Naive thymus-derived CD4-positive, alpha-beta T cell (primary cell): Measurements from ENCODE around the gene LIMS2. TPM values are rescaled to one million over a fixed set of nuclear protein-coding genes. Genes with fewer than 3 reads are reported as not detected.

Experiments used
- ATAC-seq: fragments of 150-1000 bp; cut with Tn5 transposase; 2 replicates; pipeline ENCODE4 v1.10.0; 2021; ENCODE audit warnings: mild to moderate bottlenecking, moderate library complexity
- CTCF ChIA-PET: fragments of 350-600 bp; sonication (Branson Sonifier 250); formaldehyde crosslinking; loops from one replicate; lab custom pipeline; 2021; ENCODE audit warnings: antibody characterized with exemption; lab: Charles Lee
- POLR2A ChIA-PET: fragments of 350-600 bp; sonication (Branson Sonifier 250); formaldehyde crosslinking; loops from one replicate; lab custom pipeline; 2021; ENCODE audit warnings: antibody characterized with exemption, inconsistent platforms; lab: Charles Lee
- DNase-seq, 9 donors: peaks; one replicate each; pipeline versions ENCODE4 v3.0.0 to v3.0.0-alpha.2; 2020 to 2022; ENCODE audit warnings: mixed read lengths in 1 of 9
- H3K27ac ChIP-seq: one replicate; pipeline ENCODE4 v1.7.0; 2013; ENCODE audit warnings: mild to moderate bottlenecking, low read depth, low read length, moderate library complexity
- H3K27me3 ChIP-seq, 2 donors: one replicate each; pipeline ENCODE4 v1.7.0; 2013; ENCODE audit warnings: low read length in 2 of 2, mild to moderate bottlenecking in 2 of 2, moderate library complexity in 2 of 2; ENCODE audit not compliant: control insufficient read depth in 2 of 2, insufficient read depth in 2 of 2
- H3K36me3 ChIP-seq, 3 experiments: 1 replicate in 2 of 3; 2 replicates in 1 of 3; pipeline ENCODE4 v1.7.0; 2013; ENCODE audit warnings: low read length in 3 of 3, mild to moderate bottlenecking in 3 of 3, moderate library complexity in 1 of 3; ENCODE audit not compliant: insufficient read depth in 3 of 3, control insufficient read depth in 2 of 3
- H3K4me1 ChIP-seq, 2 donors: one replicate each; pipeline ENCODE4 v1.7.0; 2013; ENCODE audit warnings: low read length in 2 of 2, mild to moderate bottlenecking in 2 of 2, moderate library complexity in 1 of 2; ENCODE audit not compliant: control insufficient read depth in 2 of 2, insufficient read depth in 2 of 2
- H3K4me3 ChIP-seq: 2 replicates; pipeline ENCODE4 v1.7.0; 2013; ENCODE audit warnings: mild to moderate bottlenecking, low read length
- H3K9me3 ChIP-seq, 3 experiments: 1 replicate in 2 of 3; 2 replicates in 1 of 3; pipeline ENCODE4 v1.7.0; 2013; ENCODE audit warnings: low read length in 3 of 3; ENCODE audit not compliant: control insufficient read depth in 2 of 3
- H3K27ac Mint-ChIP-seq, 9 donors: one replicate each; pipeline ENCODE4 v1.8.0; 2020 to 2022; ENCODE audit warnings: mixed read lengths in 9 of 9, mild to moderate bottlenecking in 8 of 9, moderate library complexity in 5 of 9, inconsistent platforms in 2 of 9
- H3K27me3 Mint-ChIP-seq, 5 donors: one replicate each; pipeline ENCODE4 v1.8.0; 2021 to 2022; ENCODE audit warnings: mixed read lengths in 5 of 5, mild to moderate bottlenecking in 1 of 5
- H3K36me3 Mint-ChIP-seq, 5 donors: one replicate each; pipeline ENCODE4 v1.8.0; 2020 to 2022; ENCODE audit warnings: mixed read lengths in 5 of 5, mild to moderate bottlenecking in 3 of 5, inconsistent platforms in 1 of 5
- H3K4me1 Mint-ChIP-seq, 7 donors: one replicate each; pipeline ENCODE4 v1.8.0; 2020 to 2022; ENCODE audit warnings: mixed read lengths in 7 of 7, mild to moderate bottlenecking in 3 of 7, inconsistent platforms in 1 of 7
- H3K4me3 Mint-ChIP-seq, 10 donors: one replicate each; pipeline ENCODE4 v1.8.0; 2020 to 2022; ENCODE audit warnings: mild to moderate bottlenecking in 10 of 10, mixed read lengths in 10 of 10, moderate library complexity in 6 of 10, inconsistent platforms in 2 of 10
- H3K9me3 Mint-ChIP-seq, 11 donors: one replicate each; pipeline ENCODE4 v1.8.0; 2020 to 2022; ENCODE audit warnings: mixed read lengths in 11 of 11, mild to moderate bottlenecking in 4 of 11, inconsistent platforms in 1 of 11, moderate library complexity in 1 of 11
- intact Hi-C, 2 donors: fragments of 100-400 bp; cut with micrococcal nuclease; formaldehyde crosslinking; loops; one replicate each; pipeline ENCODE4 v1.15.1; 2023
- polyA plus RNA-seq, 2 donors: library from polyadenylated mRNA; unstranded; fragments of 300-500 nt; fragmentation: Illumina TruSeq; gene quantifications; one replicate each; pipeline ENCODE4 v1.2.3, GENCODE V29; 2021
- total RNA-seq, 6 experiments: library from RNA in 5 of 6; stranded (reverse) in 5 of 6; gene quantifications; 1 replicate in 5 of 6; 2 replicates in 1 of 6; pipeline ENCODE4 v1.2.3 and lab custom pipeline; 2021 to 2026

The LIMS2 gene
- total and polyA plus RNA-seq, 7 experiments from 2014 or later = 5.3 to 27.0 (median 11.0) TPM

DNA sequence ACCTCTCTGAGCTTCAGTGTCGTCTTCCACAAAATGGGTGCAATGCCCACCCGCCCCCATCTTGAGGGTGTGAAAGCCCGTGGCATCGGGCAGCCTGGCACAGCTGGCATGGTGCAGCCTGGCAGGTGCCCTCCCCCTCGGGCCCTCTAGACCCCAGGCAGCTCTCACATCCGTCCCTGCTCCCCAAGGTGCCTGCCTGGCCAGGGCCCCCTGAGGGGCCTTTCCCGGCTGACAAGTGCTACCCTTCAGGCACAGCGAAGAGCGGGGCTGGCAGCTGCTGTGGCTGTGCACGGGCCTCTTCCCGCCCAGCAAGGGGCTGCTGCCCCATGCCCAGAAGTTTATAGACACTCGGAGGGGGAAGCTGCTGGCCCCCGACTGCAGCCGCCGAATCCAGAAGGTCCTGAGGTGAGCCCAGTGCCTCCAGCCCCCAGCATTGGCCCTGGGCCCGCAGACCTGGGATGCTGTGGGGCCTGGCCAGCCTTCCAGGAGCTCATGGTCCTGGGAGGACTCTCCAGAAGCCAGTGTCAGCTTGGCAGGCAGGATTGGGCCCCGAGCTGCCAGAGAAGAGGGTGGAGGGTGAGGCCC, 43.2 kb downstream of the LIMS2 start:
- Mint-ChIP-seq H3K36me3 (no peaks in the 10 kb centered on the region), H3K4me3 (no peak overlapping the region), H3K4me1 (peaks cover 3 to 52% (median 27%) of the 10 kb centered on the region in 7 donors), H3K9me3 (peaks cover 0 to 1% (median 0%) of the 10 kb centered on the region in 11 donors), H3K27me3 (no peaks in the 10 kb centered on the region), H3K27ac (peak overlapping the region in 5 of 9 donors; percentile 25 to 77 (median 53))
- Histone ChIP-seq H3K27me3 (no peaks in the 10 kb centered on the region), H3K36me3 (no peaks in the 10 kb centered on the region), H3K4me1 (peaks cover 0 to 52% of the 10 kb centered on the region in 2 donors), H3K4me3 (no peak overlapping the region), H3K27ac (no peak overlapping the region), H3K9me3 (no peaks in the 10 kb centered on the region)
- no peak for DNase-seq
- ChIA-PET CTCF (interaction anchor here (0.6 to 1.4 kb wide), 3 partner anchors 37 to 70 kb away, joined by 3 to 5 read pairs (median 3); no protein-coding TSS in a partner anchor), POLR2A (interaction anchor here (1.4 kb wide), 1 partner anchor 10 kb away, joined by 6 read pairs; no protein-coding TSS in a partner anchor)
- intact Hi-C loops = no loop called here
- no peak for ATAC-seq

DNA sequence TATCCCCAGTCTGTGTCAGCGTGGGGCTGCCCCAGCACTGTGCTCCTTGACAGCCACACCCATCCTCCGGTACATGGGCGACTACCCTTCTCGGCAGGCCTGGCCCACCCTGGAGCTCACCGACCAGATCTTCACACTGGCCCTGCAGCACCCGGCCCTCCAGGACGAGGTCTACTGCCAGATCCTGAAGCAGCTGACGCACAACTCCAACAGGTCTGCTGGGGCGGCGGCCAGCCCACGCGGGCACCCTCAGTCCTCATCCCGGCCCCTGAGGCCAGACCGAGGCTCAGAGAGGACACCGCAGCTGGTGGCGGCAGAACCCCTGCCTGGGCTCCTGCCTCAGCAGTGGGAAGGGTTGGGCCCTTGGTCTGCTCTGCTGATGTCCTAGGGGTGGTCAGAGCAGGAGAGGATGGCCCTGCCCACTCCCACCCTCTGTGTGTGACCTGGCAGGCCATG, 43.8 kb downstream of the LIMS2 start:
- peaks cover 0 to 47% (median 24%) of the 10 kb centered on the region in 7 donors for H3K4me1 Mint-ChIP-seq

GRCh38 chr2:127630864-127631540, 44.3 kb downstream of the LIMS2 start:
- Mint-ChIP-seq H3K4me3 (no peak overlapping the region), H3K27me3 (no peaks in the 10 kb centered on the region), H3K27ac (peak overlapping the region in 3 of 9 donors; percentile 19 to 81 (median 25)), H3K9me3 (peaks cover 0 to 1% (median 0%) of the 10 kb centered on the region in 11 donors), H3K36me3 (peaks cover 0 to 1% (median 0%) of the 10 kb centered on the region in 5 donors), H3K4me1 (peaks cover 0 to 43% (median 19%) of the 10 kb centered on the region in 7 donors)
- POLR2A ChIA-PET = interaction anchor here (0.6 kb wide), 1 partner anchor 13 kb away, joined by 3 read pairs; no protein-coding TSS in a partner anchor
- H3K27ac ChIP-seq = no peak overlapping the region
- CTCF ChIA-PET = no interaction called here
- DNase-seq (no peak), ATAC-seq (no peak)
- no peaks in the 10 kb centered on the region for H3K27me3 ChIP-seq
- no peaks in the 10 kb centered on the region for H3K36me3 ChIP-seq
- no peak overlapping the region for H3K4me3 ChIP-seq
- no peaks in the 10 kb centered on the region for H3K9me3 ChIP-seq
- intact Hi-C loops = no loop called here
- H3K4me1 ChIP-seq = peaks cover 0 to 41% of the 10 kb centered on the region in 2 donors

More for the DNA sequence above, 43.8 kb downstream of the LIMS2 start:
- peaks cover 0 to 1% (median 0%) of the 10 kb centered on the region in 11 donors for H3K9me3 Mint-ChIP-seq
- no peaks in the 10 kb centered on the region for H3K36me3 Mint-ChIP-seq
- H3K4me3 Mint-ChIP-seq = no peak overlapping the region
- DNase-seq (no peak), ATAC-seq (no peak)
- Histone ChIP-seq H3K36me3 (no peaks in the 10 kb centered on the region), H3K27ac (no peak overlapping the region), H3K9me3 (no peaks in the 10 kb centered on the region), H3K27me3 (no peaks in the 10 kb centered on the region), H3K4me3 (no peak overlapping the region), H3K4me1 (peaks cover 0 to 47% of the 10 kb centered on the region in 2 donors)
- CTCF ChIA-PET = interaction anchor here (1.0 to 1.4 kb wide), 2 partner anchors 36 to 40 kb away, joined by 3 to 5 read pairs; no protein-coding TSS in a partner anchor
- POLR2A ChIA-PET = interaction anchor here (1.4 kb wide), 1 partner anchor 10 kb away, joined by 6 read pairs; no protein-coding TSS in a partner anchor
- intact Hi-C loops = no loop called here
- peak overlapping the region in 1 of 9 donors; percentile 25 for H3K27ac Mint-ChIP-seq
- H3K27me3 Mint-ChIP-seq = no peaks in the 10 kb centered on the region

DNA sequence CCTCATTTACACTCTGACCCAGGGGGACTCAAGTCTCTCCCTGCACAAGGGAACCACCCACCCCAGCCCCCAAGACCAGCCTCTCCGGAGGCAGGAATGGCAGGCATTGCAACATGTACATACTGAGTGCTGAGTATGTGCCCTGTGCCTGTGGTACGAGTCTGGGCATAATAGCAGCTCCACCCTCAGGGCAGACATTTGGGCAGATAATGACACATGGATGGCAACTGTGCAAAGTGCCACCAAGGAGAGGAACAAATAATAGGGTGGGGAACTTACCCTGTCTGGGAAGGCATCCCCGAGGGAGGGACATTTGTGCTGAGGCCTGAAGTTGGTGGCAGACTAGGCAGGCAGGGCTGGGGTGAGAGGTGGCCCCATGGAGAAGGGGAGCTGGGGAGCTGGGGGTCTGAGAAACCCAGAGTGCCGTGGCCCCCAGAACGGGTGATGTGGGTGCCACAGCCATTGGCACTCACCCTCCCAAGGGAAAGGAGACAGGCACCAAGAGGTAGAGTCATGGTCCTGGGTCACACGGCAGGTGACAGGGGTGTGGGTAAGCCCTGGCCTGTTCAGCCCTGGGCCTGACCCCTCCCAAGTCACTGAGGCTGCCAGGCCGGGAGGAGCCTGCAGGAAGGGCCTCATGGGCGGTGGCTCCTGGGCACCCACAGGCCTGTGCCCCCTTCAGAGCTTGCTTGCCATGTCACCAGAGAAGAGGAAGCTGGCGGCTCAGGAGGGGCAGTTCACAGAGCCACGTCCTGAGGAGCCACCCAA, 45.0 kb downstream of the LIMS2 start:
- Histone ChIP-seq H3K36me3 (no peaks in the 10 kb centered on the region), H3K27ac (no peak overlapping the region), H3K4me3 (no peak overlapping the region), H3K4me1 (peaks cover 0 to 34% of the 10 kb centered on the region in 2 donors), H3K27me3 (no peaks in the 10 kb centered on the region), H3K9me3 (no peaks in the 10 kb centered on the region)
- Mint-ChIP-seq H3K4me3 (peak overlapping the region in 2 of 10 donors; percentile 11 to 38), H3K9me3 (peaks cover 0 to 1% (median 0%) of the 10 kb centered on the region in 11 donors), H3K4me1 (peaks cover 0 to 39% (median 19%) of the 10 kb centered on the region in 7 donors), H3K36me3 (peaks cover 0 to 3% (median 0%) of the 10 kb centered on the region in 5 donors), H3K27ac (peak overlapping the region in 4 of 9 donors; percentile 38 to 83 (median 76)), H3K27me3 (no peaks in the 10 kb centered on the region)
- ChIA-PET CTCF (interaction anchor here (0.8 kb wide), 1 partner anchor 39 kb away, joined by 3 read pairs; no protein-coding TSS in a partner anchor), POLR2A (interaction anchor here (0.6 to 0.7 kb wide), 3 partner anchors 10 to 22 kb away, joined by 3 read pairs; no protein-coding TSS in a partner anchor)
- intact Hi-C loops = no loop called here
- ATAC-seq (peak; percentile 33), DNase-seq (no peak)

- ChIA-PET CTCF (interaction anchor here (0.8 kb wide), 1 partner anchor 38 kb away, joined by 3 read pairs; no protein-coding TSS in a partner anchor), POLR2A (interaction anchor here (0.7 kb wide), 1 partner anchor 23 kb away, joined by 3 read pairs; no protein-coding TSS in a partner anchor)
- intact Hi-C loops = no loop called here
- H3K9me3 ChIP-seq = no peaks in the 10 kb centered on the region
- H3K27me3 Mint-ChIP-seq = no peaks in the 10 kb centered on the region
- H3K4me3 Mint-ChIP-seq = no peak overlapping the region
- H3K27ac Mint-ChIP-seq = peak overlapping the region in 1 of 9 donors; percentile 83
- peaks cover 0 to 3% (median 0%) of the 10 kb centered on the region in 5 donors for H3K36me3 Mint-ChIP-seq
- peaks cover 0 to 1% (median 0%) of the 10 kb centered on the region in 11 donors for H3K9me3 Mint-ChIP-seq
- ATAC-seq (no peak), DNase-seq (no peak)
- peaks cover 0 to 33% (median 19%) of the 10 kb centered on the region in 7 donors for H3K4me1 Mint-ChIP-seq
- H3K4me3 ChIP-seq = no peak overlapping the region
- no peak overlapping the region for H3K27ac ChIP-seq
- peaks cover 0 to 28% of the 10 kb centered on the region in 2 donors for H3K4me1 ChIP-seq
- H3K27me3 ChIP-seq = no peaks in the 10 kb centered on the region
- H3K36me3 ChIP-seq = no peaks in the 10 kb centered on the region
Measured at GRCh38 chr2:127629637-127630036, 45.7 kb downstream of the LIMS2 start.
